ENCODE measurements around the gene PGGHG. TPM values are rescaled to one million over a fixed set of nuclear protein-coding genes. Genes with fewer than 3 reads are reported as not detected.

The PGGHG gene
- total RNA-seq, 1 donor from 2014 or later: 14.4 TPM

DNA sequence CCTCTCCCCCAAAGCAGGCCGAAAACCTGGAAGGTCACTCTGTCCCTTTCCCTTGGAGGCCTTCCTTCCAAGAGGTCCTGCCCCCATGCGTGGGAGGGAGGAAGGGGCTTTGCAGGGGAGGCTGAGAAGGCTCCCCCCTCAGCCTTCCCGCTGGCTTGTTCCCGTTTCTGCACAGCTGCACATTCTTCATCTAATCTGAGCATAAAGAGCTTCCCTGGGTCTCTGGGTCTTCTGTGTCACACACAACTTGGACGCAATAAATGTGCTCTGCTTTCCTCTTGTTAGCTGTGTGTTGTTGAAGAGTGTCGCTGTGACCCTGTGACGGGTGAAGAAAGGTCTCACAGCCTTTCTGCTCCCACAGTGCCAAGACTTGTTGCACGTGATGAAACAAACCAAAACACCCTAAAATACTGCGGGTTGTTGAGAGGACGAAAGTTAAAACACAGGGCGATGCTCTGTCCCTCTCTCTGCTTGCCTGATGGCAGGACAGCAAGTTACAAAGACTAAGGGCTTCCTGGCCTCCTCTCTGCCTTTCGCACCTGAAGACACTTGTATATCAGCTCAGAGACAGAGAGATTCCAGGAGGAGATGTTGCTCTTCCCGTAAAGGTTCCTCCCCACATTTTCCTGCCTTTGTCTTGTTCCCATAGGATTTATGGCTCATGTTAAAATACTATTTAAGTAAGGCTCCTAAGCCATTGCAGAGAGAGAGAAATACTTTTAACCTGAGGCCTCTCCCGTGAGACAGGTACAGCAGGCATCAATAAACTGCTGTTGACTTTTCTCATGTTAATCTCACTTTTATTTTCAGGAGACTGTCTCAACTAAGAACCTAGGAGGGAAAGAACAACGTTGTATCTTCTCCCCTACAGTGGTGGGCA, 47.1 kb downstream of the PGGHG start:
- Mint-ChIP-seq H3K27me3 (ENCODE audit: unreplicated experiment) (peaks cover 2% of the 10 kb centered on the region), H3K9me3 (ENCODE audit: unreplicated experiment) (peaks cover 3% of the 10 kb centered on the region), H3K36me3 (ENCODE audit: unreplicated experiment) (no peaks in the 10 kb centered on the region), H3K27ac (ENCODE audit: unreplicated experiment) (no peak overlapping the region), H3K4me1 (ENCODE audit: low read depth, unreplicated experiment) (peaks cover 7% of the 10 kb centered on the region), H3K4me3 (ENCODE audit: unreplicated experiment) (no peak overlapping the region)
- DNase-seq: no peak
- TF ChIP-seq, protein P1, sequence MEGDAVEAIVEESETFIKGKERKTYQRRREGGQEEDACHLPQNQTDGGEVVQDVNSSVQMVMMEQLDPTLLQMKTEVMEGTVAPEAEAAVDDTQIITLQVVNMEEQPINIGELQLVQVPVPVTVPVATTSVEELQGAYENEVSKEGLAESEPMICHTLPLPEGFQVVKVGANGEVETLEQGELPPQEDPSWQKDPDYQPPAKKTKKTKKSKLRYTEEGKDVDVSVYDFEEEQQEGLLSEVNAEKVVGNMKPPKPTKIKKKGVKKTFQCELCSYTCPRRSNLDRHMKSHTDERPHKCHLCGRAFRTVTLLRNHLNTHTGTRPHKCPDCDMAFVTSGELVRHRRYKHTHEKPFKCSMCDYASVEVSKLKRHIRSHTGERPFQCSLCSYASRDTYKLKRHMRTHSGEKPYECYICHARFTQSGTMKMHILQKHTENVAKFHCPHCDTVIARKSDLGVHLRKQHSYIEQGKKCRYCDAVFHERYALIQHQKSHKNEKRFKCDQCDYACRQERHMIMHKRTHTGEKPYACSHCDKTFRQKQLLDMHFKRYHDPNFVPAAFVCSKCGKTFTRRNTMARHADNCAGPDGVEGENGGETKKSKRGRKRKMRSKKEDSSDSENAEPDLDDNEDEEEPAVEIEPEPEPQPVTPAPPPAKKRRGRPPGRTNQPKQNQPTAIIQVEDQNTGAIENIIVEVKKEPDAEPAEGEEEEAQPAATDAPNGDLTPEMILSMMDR (IDR thresholded peaks at IDR 0.05; ENCODE audit: partially characterized antibody, unreplicated experiment): no peak

DNA sequence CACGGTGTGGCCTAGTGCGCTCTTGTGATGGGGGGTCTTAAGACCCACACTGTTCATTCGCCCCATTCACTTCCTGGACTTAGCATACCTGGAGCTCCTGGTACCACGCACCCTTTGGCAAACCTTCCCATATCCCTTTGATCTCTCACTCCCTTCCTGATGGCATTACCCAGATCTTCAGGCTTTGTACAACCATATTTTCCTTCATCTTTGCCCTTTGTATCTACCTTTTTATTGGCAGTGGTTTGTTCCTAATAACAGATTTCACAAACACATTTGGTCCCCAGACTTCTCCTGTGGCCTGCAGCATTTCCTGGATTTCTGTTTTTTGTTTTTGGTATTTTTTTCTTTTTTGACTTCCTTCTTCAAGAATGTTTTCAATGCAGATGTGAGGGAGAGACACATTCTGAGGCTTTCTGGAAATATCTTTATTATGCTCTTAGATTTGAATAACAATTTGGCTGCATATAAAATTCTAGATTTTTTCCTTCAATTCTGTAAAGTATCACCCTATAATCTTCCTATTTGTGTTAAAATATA, 47.8 kb downstream of the PGGHG start:
- peaks cover 3% of the 10 kb centered on the region for H3K27me3 Mint-ChIP-seq (ENCODE audit: unreplicated experiment)
- TF ChIP-seq, protein P1 (IDR thresholded peaks at IDR 0.05; ENCODE audit: partially characterized antibody, unreplicated experiment): no peak
- H3K27ac Mint-ChIP-seq (ENCODE audit: unreplicated experiment): no peak overlapping the region
- no peak overlapping the region for H3K4me3 Mint-ChIP-seq (ENCODE audit: unreplicated experiment)
- H3K36me3 Mint-ChIP-seq (ENCODE audit: unreplicated experiment): no peaks in the 10 kb centered on the region
- H3K4me1 Mint-ChIP-seq (ENCODE audit: low read depth, unreplicated experiment): peaks cover 7% of the 10 kb centered on the region
- no peak for DNase-seq
- H3K9me3 Mint-ChIP-seq (ENCODE audit: unreplicated experiment): peaks cover 3% of the 10 kb centered on the region

DNA sequence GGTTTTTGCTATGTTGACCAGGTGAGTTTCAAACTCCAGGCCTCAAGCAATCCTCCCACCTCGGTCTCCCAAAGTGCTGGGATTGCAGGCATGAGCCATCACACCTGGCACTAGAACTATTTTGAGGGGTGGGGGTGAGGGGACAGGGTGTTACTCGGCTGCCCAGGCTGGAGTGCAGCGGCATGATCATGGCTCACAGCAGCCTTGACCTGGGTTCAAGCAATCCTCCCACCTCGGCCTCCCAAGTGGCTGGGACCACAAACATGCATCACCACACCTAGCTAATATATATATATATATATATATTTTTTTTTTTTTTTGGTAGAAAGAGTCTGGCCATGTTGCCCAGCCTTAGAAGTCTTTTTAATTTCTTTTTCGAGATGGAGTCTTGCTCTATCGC, 48.8 kb downstream of the PGGHG start:
- H3K36me3 Mint-ChIP-seq (ENCODE audit: unreplicated experiment): no peaks in the 10 kb centered on the region
- H3K27me3 Mint-ChIP-seq (ENCODE audit: unreplicated experiment): peaks cover 3% of the 10 kb centered on the region
- no peak overlapping the region for H3K27ac Mint-ChIP-seq (ENCODE audit: unreplicated experiment)
- H3K4me1 Mint-ChIP-seq (ENCODE audit: low read depth, unreplicated experiment): peaks cover 7% of the 10 kb centered on the region
- DNase-seq: no peak
- H3K9me3 Mint-ChIP-seq (ENCODE audit: unreplicated experiment): peaks cover 1% of the 10 kb centered on the region
- H3K4me3 Mint-ChIP-seq (ENCODE audit: unreplicated experiment): no peak overlapping the region
- TF ChIP-seq, protein P1 (IDR thresholded peaks at IDR 0.05; ENCODE audit: partially characterized antibody, unreplicated experiment): no peak

DNA sequence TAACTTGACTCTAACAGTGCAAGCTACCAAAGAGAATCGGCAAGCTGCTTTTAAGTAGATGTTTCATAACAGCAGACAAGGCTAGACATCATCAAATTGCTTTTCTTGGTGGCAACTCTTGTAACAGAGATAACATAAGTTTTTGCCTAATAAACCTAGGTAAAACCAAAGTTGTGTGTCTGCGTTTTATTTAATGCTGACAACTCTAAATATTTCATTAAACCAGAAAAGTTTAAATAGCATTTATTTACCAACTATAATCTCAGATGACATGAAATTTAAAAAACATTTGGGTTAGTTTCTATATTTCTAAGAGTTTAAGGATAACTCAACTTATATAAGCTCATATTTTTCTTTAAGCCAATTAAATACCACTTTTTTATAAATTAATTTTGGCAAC, 51.0 kb downstream of the PGGHG start:
- no peaks in the 10 kb centered on the region for H3K9me3 Mint-ChIP-seq (ENCODE audit: unreplicated experiment)
- H3K27ac Mint-ChIP-seq (ENCODE audit: unreplicated experiment): no peak overlapping the region
- no peak overlapping the region for H3K4me3 Mint-ChIP-seq (ENCODE audit: unreplicated experiment)
- no peaks in the 10 kb centered on the region for H3K36me3 Mint-ChIP-seq (ENCODE audit: unreplicated experiment)
- no peak for DNase-seq
- TF ChIP-seq, protein P1 (IDR thresholded peaks at IDR 0.05; ENCODE audit: partially characterized antibody, unreplicated experiment): no peak
- peaks cover 1% of the 10 kb centered on the region for H3K27me3 Mint-ChIP-seq (ENCODE audit: unreplicated experiment)
- H3K4me1 Mint-ChIP-seq (ENCODE audit: low read depth, unreplicated experiment): peaks cover 2% of the 10 kb centered on the region
